Glutamatergic neuron (in vitro differentiated cells): Measurements from ENCODE around the gene AGK. TPM values are rescaled to one million over a fixed set of nuclear protein-coding genes. Genes with fewer than 3 reads are reported as not detected.

Experiments
- DNase-seq: peaks from one replicate; pipeline ENCODE4 v3.0.0; 2022
- H3K27ac Mint-ChIP-seq: one replicate; pipeline ENCODE4 v1.8.0; 2020; ENCODE audit warnings: mild to moderate bottlenecking, mixed read lengths, inconsistent platforms; ENCODE audit not compliant: unreplicated experiment
- H3K27me3 Mint-ChIP-seq: one replicate; pipeline ENCODE4 v1.8.0; 2020; ENCODE audit warnings: mild to moderate bottlenecking, moderate library complexity, mixed read lengths, inconsistent platforms; ENCODE audit not compliant: unreplicated experiment
- H3K36me3 Mint-ChIP-seq: one replicate; pipeline ENCODE4 v1.8.0; 2020; ENCODE audit warnings: mild to moderate bottlenecking, mixed read lengths, inconsistent platforms; ENCODE audit not compliant: unreplicated experiment
- H3K4me1 Mint-ChIP-seq: one replicate; pipeline ENCODE4 v1.8.0; 2020; ENCODE audit warnings: mild to moderate bottlenecking, low read depth, mixed read lengths, inconsistent platforms; ENCODE audit not compliant: unreplicated experiment
- H3K4me3 Mint-ChIP-seq: one replicate; pipeline ENCODE4 v1.8.0; 2020; ENCODE audit warnings: mild to moderate bottlenecking, mixed read lengths, inconsistent platforms; ENCODE audit not compliant: unreplicated experiment
- H3K9me3 Mint-ChIP-seq: one replicate; pipeline ENCODE4 v1.8.0; 2020; ENCODE audit warnings: mild to moderate bottlenecking, moderate library complexity, mixed read lengths, inconsistent platforms; ENCODE audit not compliant: unreplicated experiment
- total RNA-seq: library from RNA; stranded (reverse); fragmentation: NEBNext Ultra II Directional; extraction: Animal tissue kit (Norgen Biotek cat#: 25700); gene quantifications from one replicate; pipeline ENCODE4 v1.2.1, GENCODE V29; 2021; ENCODE audit not compliant: unreplicated experiment
- TF ChIP-seq, protein P1 (sequence below): fragments of 200-600 bp; sonication (generic); IDR thresholded peaks from one replicate; pipeline ENCODE4 v1.5.0; 2021; ENCODE audit not compliant: partially characterized antibody, unreplicated experiment

The AGK gene
- total RNA-seq, 1 donor from 2014 or later: 26.1 TPM

DNA sequence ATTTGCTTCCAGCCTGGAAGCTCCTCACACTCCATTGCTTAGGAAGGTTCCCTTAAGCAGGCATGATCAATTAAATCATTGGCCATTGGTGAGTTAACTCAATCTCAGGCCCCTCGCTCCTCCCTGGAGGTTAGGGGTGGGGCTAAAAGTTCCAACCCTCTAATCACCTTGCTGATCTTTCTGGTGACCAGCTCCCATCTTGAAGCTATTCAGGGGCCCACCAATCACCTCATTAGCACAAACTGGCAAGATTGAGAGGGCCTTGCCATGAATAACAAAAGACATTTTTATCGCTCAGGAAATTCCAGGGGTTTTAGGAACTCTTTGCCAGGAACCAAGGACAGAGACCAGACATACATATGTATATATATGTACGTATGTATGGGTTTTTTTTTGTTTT, 58.4 kb downstream of the AGK start:
- no peak for DNase-seq
- Mint-ChIP-seq H3K27ac (no peak overlapping the region), H3K36me3 (peaks cover 5% of the 10 kb centered on the region)

DNA sequence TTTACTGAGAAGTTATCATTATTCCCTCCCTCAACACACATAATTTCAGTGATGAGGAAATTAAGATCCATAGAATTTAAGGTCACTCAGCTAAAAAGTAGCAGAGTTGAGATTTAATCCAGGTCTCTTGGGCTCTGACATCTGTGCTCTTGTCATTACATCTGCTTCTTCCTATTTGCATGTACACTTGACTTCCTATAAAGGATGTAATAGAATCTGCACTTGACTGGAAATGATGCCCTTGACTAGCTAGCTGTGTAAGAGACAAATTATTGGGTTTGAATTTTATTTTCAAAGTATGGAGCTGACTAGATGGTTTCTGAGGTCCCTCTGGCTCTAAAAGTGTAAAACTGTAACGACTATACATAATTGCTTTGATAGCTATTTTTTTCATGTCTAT, 59.5 kb downstream of the AGK start:
- DNase-seq: no peak
- TF ChIP-seq, protein P1, sequence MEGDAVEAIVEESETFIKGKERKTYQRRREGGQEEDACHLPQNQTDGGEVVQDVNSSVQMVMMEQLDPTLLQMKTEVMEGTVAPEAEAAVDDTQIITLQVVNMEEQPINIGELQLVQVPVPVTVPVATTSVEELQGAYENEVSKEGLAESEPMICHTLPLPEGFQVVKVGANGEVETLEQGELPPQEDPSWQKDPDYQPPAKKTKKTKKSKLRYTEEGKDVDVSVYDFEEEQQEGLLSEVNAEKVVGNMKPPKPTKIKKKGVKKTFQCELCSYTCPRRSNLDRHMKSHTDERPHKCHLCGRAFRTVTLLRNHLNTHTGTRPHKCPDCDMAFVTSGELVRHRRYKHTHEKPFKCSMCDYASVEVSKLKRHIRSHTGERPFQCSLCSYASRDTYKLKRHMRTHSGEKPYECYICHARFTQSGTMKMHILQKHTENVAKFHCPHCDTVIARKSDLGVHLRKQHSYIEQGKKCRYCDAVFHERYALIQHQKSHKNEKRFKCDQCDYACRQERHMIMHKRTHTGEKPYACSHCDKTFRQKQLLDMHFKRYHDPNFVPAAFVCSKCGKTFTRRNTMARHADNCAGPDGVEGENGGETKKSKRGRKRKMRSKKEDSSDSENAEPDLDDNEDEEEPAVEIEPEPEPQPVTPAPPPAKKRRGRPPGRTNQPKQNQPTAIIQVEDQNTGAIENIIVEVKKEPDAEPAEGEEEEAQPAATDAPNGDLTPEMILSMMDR: no peak
- Mint-ChIP-seq H3K36me3 (peaks cover 5% of the 10 kb centered on the region), H3K9me3 (no peaks in the 10 kb centered on the region), H3K27me3 (no peaks in the 10 kb centered on the region), H3K4me3 (no peak overlapping the region), H3K4me1 (peaks cover 5% of the 10 kb centered on the region), H3K27ac (no peak overlapping the region)

More for the DNA sequence above, 58.4 kb downstream of the AGK start:
- Mint-ChIP-seq H3K9me3 (no peaks in the 10 kb centered on the region), H3K27me3 (no peaks in the 10 kb centered on the region), H3K4me1 (peaks cover 5% of the 10 kb centered on the region), H3K4me3 (no peak overlapping the region)
- TF ChIP-seq, protein P1: no peak

DNA sequence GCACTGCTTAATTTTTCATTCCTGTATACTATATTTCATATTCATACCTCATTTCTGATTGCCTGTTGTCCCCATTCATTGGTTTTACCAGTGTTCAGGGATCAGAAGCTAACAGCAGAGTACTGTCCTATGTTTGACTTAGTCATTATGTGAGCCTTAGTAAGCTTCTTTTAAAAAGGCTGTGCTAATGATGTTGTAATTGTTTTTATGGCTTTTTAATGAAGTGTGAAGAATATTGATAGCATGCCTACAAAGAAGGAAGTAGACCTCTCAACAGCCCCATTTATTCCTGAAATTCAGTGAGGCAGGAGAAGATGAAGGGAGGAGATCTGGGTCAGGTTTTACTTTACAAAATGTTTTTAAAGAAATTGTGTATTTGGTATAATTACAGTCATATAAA, 61.7 kb downstream of the AGK start:
- TF ChIP-seq, protein P1: no peak
- H3K27ac Mint-ChIP-seq: no peak overlapping the region
- H3K4me1 Mint-ChIP-seq: peaks cover 5% of the 10 kb centered on the region
- DNase-seq: no peak
- no peaks in the 10 kb centered on the region for H3K27me3 Mint-ChIP-seq
- peaks cover 5% of the 10 kb centered on the region for H3K36me3 Mint-ChIP-seq
- no peaks in the 10 kb centered on the region for H3K9me3 Mint-ChIP-seq
- no peak overlapping the region for H3K4me3 Mint-ChIP-seq

DNA sequence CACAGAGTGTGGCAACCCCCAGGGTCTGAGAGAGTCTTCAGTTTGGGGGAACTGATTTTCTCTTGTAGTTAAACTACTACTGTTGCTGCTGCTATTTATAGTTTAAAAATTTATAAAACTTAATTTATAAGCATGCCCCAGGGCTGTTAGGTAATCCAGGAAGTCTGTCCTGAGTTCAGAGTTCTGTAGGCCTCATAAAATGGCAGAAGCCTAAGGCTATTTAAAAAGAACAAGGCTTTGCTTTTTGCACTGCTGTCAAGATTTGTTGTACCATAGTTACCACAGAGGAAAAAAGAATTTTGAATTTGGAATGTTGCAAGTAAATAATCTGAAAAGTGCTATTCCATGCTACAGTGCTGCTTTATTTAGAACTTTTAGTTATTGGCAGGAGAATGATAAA, 66.1 kb downstream of the AGK start:
- H3K4me1 Mint-ChIP-seq: no peaks in the 10 kb centered on the region
- TF ChIP-seq, protein P1: no peak

DNA sequence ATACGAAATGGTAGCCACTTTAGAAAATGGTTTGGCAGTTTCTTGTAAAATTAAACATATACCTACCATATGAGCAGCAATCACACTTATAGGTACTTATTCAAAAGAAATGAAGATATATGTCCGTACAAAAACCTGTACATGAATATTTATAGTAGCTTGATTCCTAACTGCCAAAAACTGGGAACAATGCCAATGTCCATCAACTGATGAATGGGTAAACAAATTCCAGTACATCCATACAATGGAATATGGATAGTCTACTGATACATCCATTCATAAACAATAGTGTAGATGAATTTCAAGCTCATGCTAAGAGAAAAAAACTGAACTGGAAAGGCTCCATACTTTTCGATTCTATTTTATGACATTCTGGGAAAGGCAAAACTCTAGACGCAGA, 68.5 kb downstream of the AGK start:
- no peak for DNase-seq
- TF ChIP-seq, protein P1: no peak
- Mint-ChIP-seq H3K4me1 (no peaks in the 10 kb centered on the region), H3K27ac (no peak overlapping the region), H3K36me3 (peaks cover 8% of the 10 kb centered on the region), H3K9me3 (no peaks in the 10 kb centered on the region), H3K4me3 (no peak overlapping the region), H3K27me3 (no peaks in the 10 kb centered on the region)

More for the DNA sequence above, 66.1 kb downstream of the AGK start:
- no peak for DNase-seq
- no peak overlapping the region for H3K4me3 Mint-ChIP-seq
- no peaks in the 10 kb centered on the region for H3K27me3 Mint-ChIP-seq
- H3K36me3 Mint-ChIP-seq: peaks cover under 1% of the 10 kb centered on the region
- no peaks in the 10 kb centered on the region for H3K9me3 Mint-ChIP-seq
- H3K27ac Mint-ChIP-seq: no peak overlapping the region
